Transverse colon (tissue), 4 donors: ENCODE results near the gene DNAH2. TPM values are rescaled to one million over a fixed set of nuclear protein-coding genes. Genes with fewer than 3 reads are reported as not detected.

ENCODE experiments used
- DNase-seq: peaks from one replicate; pipeline ENCODE4 v3.0.0-alpha.2; 2019
- H3K27ac ChIP-seq, 4 donors: fragments of 200-600 bp; sonication (generic); 2 replicates each; pipeline ENCODE4 v1.5.1; 2016 to 2018; ENCODE audit warnings: inconsistent platforms in 4 of 4
- H3K27me3 ChIP-seq: fragments of 200-600 bp; sonication (generic); 2 replicates; pipeline ENCODE4 v1.5.1; 2017; ENCODE audit warnings: inconsistent platforms
- H3K36me3 ChIP-seq, 4 donors: fragments of 200-600 bp; sonication (generic); 2 replicates each; pipeline ENCODE4 v1.5.1; 2017 to 2019; ENCODE audit warnings: inconsistent platforms in 4 of 4
- H3K4me1 ChIP-seq, 4 donors: fragments of 200-600 bp; sonication (generic); 2 replicates each; pipeline ENCODE4 v1.5.1; 2017 to 2020; ENCODE audit warnings: inconsistent platforms in 4 of 4
- H3K4me3 ChIP-seq, 4 donors: fragments of 200-600 bp; sonication (generic); 1 replicate in 1 of 4; 2 replicates in 3 of 4; pipeline versions ENCODE4 v1.5.1 to v1.6.1; 2017 to 2019; ENCODE audit warnings: inconsistent platforms in 4 of 4
- H3K9me3 ChIP-seq, 2 donors: fragments of 200-600 bp; sonication (generic); 2 replicates each; pipeline ENCODE4 v1.5.1; 2017 to 2019; ENCODE audit warnings: inconsistent platforms in 2 of 2
- EP300 ChIP-seq: sonication (generic); formaldehyde crosslinking; IDR thresholded peaks from one replicate; pipeline ENCODE4 v1.6.1; 2017; ENCODE audit warnings: antibody characterized with exemption, low read depth
- POLR2A ChIP-seq: fragments of 450-650 bp; IDR thresholded peaks from one replicate; pipeline ENCODE4 v1.6.1; 2016; ENCODE audit warnings: antibody characterized with exemption, mild to moderate bottlenecking, moderate library complexity
- POLR2AphosphoS5 ChIP-seq, 3 donors: sonication (generic); formaldehyde crosslinking; IDR thresholded peaks; one replicate each; pipeline ENCODE4 v1.6.1; 2016; ENCODE audit warnings: antibody characterized with exemption in 3 of 3
- WGBS, 2 donors: methylation state at CpG; one replicate each; pipeline ENCODE4 v1.1.5; 2018; ENCODE audit warnings: low coverage in 1 of 2; 5-methylcytosine and 5-hydroxymethylcytosine counted together
- in situ Hi-C, 4 donors: fragments of 200-750 bp; cut with MboI; loops; one replicate each; pipeline versions ENCODE4 v1.15.0 to v1.15.1; 2017; ENCODE audit warnings: low sequenced_read_pairs in 3 of 4, low pct_ligation_motif_present in 1 of 4, low pct_unique_long_range_greater_than_20kb in 1 of 4
- intact Hi-C: fragments of 100-400 bp; cut with DNase I; formaldehyde crosslinking; loops from one replicate; pipeline ENCODE4 v1.15.1; 2023; ENCODE audit warnings: low total_unique reads
- total RNA-seq, 4 donors: library from RNA; depleted of rRNA; stranded (reverse); fragments of >200 nt; gene quantifications; one replicate each; pipeline ENCODE4 v1.1.0, GENCODE V29; 2016
- TF ChIP-seq, protein P1 (sequence below), 5 experiments: fragments of 200-600 bp in 3 of 5; fragments of 450-650 bp in 2 of 5; sonication (generic) in 3 of 5; IDR thresholded peaks; 1 replicate in 2 of 5; 2 replicates in 3 of 5; pipeline ENCODE4 v1.5.1; 2016 to 2017; ENCODE audit warnings: antibody characterized with exemption in 5 of 5, inconsistent platforms in 3 of 5, mild to moderate bottlenecking in 2 of 5, moderate library complexity in 1 of 5

DNAH2 gene
- total RNA-seq, 4 donors from 2014 or later, result under 0.01 to 0.55 (median 0.18) TPM

DNA sequence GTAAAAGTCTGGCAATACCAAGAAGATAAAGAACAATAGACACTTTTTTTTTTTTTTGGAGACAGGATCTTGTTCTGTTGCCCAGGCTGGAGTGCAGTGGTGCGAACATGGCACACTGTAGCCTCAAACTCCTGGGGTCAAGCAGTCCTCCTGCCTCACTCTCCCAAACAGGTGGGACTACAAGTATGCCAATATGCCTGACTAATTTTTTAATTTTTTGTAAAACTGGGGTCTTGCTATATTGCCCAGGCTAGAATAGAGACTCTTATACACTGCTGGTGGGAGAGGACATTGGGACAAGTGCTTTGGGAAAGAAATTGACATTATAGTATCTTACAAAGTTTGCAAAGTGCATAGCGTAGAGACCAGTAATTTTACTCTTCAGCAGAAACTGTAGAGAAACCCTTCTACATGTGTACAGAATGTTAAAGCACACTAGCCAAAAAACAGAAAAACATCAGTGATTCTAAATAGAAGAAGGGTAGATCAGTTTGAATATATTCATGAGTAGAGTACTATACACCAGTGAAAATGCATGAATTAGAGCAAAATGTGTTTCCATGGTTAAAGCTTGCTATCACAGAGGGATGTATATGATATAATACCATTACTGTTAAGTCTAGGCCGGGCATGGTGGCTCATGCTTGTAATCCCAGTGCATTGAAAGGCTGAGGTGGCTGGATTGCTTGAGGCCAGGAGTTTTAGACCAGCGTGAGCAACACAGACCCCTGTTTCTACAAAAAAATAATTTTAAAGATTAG lies 19.5 kb upstream of the DNAH2 start:
- Histone ChIP-seq H3K27ac (no peak overlapping the region), H3K36me3 (peaks cover 0 to 13% (median 0%) of the 10 kb centered on the region in 4 donors), H3K27me3 (no peaks in the 10 kb centered on the region), H3K4me3 (no peak overlapping the region), H3K9me3 (no peaks in the 10 kb centered on the region), H3K4me1 (no peaks in the 10 kb centered on the region)
- WGBS, 2 donors, result 93 to 96% methylated on average over 3 to 4 of the region's 4 CpGs
- in situ Hi-C loops, result no loop called here
- intact Hi-C loops, result no loop called here
- TF ChIP-seq POLR2A (no peak), EP300 (no peak), POLR2AphosphoS5 (IDR thresholded peaks at IDR 0.05) (no peak)
- TF ChIP-seq, protein P1, sequence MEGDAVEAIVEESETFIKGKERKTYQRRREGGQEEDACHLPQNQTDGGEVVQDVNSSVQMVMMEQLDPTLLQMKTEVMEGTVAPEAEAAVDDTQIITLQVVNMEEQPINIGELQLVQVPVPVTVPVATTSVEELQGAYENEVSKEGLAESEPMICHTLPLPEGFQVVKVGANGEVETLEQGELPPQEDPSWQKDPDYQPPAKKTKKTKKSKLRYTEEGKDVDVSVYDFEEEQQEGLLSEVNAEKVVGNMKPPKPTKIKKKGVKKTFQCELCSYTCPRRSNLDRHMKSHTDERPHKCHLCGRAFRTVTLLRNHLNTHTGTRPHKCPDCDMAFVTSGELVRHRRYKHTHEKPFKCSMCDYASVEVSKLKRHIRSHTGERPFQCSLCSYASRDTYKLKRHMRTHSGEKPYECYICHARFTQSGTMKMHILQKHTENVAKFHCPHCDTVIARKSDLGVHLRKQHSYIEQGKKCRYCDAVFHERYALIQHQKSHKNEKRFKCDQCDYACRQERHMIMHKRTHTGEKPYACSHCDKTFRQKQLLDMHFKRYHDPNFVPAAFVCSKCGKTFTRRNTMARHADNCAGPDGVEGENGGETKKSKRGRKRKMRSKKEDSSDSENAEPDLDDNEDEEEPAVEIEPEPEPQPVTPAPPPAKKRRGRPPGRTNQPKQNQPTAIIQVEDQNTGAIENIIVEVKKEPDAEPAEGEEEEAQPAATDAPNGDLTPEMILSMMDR (IDR thresholded peaks at IDR 0.05), result no peak
- DNase-seq, result no peak

DNA sequence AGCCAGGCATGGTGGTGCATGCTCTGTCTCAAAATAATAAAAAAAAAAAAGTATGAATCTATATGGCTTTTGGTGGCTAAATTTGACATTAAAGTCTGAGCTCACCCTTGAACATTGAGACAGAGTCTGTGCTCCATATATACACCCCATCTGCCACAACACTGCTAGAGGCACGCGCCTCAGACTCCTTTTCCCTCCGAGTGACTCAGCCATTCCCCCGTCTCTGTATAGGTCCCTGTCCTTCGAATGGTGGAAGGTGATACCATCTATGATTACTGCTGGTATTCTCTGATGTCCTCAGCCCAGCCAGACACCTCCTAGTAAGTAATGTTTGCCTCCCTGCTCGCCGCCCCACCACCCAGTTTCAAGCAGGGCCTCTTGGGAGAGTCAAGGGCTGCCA lies 17.0 kb upstream of the DNAH2 start:
- 93 to 98% methylated on average over 5 to 7 of the region's 7 CpGs for WGBS, 2 donors
- peaks cover 24% of the 10 kb centered on the region for H3K27me3 ChIP-seq
- H3K4me1 ChIP-seq, result peaks cover 9 to 15% (median 12%) of the 10 kb centered on the region in 4 donors
- DNase-seq, result no peak
- peaks cover 0 to 13% (median 0%) of the 10 kb centered on the region in 4 donors for H3K36me3 ChIP-seq
- H3K4me3 ChIP-seq, result no peak overlapping the region
- H3K27ac ChIP-seq, result no peak overlapping the region
- TF ChIP-seq POLR2AphosphoS5 (IDR thresholded peaks at IDR 0.05), result no peak
- TF ChIP-seq, protein P1 (IDR thresholded peaks at IDR 0.05), result no peak
- in situ Hi-C loops (no loop called here), intact Hi-C loops (no loop called here)
- no peaks in the 10 kb centered on the region for H3K9me3 ChIP-seq

DNA sequence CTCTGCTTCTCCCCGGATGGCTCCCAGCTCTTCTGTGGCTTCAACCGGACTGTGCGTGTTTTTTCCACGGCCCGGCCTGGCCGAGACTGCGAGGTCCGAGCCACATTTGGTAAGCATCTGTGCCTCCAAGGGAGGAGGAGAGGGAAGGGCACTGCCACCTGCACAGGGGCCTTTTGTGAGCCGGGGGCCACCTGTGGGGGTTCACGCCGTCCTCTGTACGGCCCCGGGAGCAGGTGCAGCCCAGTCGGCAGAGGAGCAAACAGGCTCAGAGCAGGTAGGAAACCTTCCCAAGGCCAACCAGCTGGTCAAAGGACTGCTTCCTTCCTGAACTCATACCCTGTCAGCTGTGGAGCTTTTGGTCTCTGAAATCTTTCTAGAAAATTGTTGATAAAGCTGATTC lies 15.9 kb upstream of the DNAH2 start:
- in situ Hi-C loops, result no loop called here
- Histone ChIP-seq H3K36me3 (peaks cover 0 to 13% (median 0%) of the 10 kb centered on the region in 4 donors), H3K27me3 (peaks cover 35% of the 10 kb centered on the region), H3K27ac (no peak overlapping the region), H3K4me1 (peaks cover 9 to 20% (median 12%) of the 10 kb centered on the region in 4 donors), H3K9me3 (no peaks in the 10 kb centered on the region), H3K4me3 (no peak overlapping the region)
- TF ChIP-seq POLR2A (no peak), EP300 (no peak), POLR2AphosphoS5 (IDR thresholded peaks at IDR 0.05) (no peak)
- TF ChIP-seq, protein P1 (IDR thresholded peaks at IDR 0.05), result no peak
- WGBS, 2 donors, result 90 to 98% methylated on average over 8 to 14 of the region's 14 CpGs
- DNase-seq, result no peak
- intact Hi-C loops, result no loop called here

DNA sequence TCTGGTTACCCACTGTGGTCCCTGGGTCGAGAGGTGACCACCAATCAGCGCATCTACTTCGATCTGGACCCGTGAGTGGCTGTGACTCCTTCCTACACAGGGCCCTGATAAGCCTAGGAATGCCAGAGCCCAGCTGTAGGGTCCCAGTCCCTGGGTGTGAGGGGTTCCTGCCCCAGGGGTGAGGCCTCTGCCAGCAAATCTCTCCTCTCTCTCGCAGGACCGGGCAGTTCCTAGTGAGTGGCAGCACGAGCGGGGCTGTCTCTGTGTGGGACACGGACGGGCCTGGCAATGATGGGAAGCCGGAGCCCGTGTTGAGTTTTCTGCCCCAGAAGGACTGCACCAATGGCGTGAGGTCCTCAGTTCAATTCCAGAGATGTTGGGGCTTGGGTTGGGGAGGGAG lies 14.8 kb upstream of the DNAH2 start:
- Histone ChIP-seq H3K27me3 (peaks cover 46% of the 10 kb centered on the region), H3K27ac (no peak overlapping the region), H3K4me1 (peaks cover 9 to 20% (median 12%) of the 10 kb centered on the region in 4 donors), H3K9me3 (no peaks in the 10 kb centered on the region), H3K36me3 (peaks cover 0 to 13% (median 0%) of the 10 kb centered on the region in 4 donors), H3K4me3 (no peak overlapping the region)
- in situ Hi-C loops (no loop called here), intact Hi-C loops (no loop called here)
- TF ChIP-seq POLR2A, result no peak
- TF ChIP-seq, protein P1 (IDR thresholded peaks at IDR 0.05), result no peak
- no peak for TF ChIP-seq EP300
- TF ChIP-seq POLR2AphosphoS5 (IDR thresholded peaks at IDR 0.05), result no peak
- no peak for DNase-seq
- 98% methylated on average over 8 of the region's 13 CpGs; no CpG with 5 or more reads in 1 of the 2 donors for WGBS, 2 donors
